AG04449 (cell line): ENCODE results near the gene OLA1.

Source experiments
- CTCF ChIA-PET: fragments of 350-600 bp; formaldehyde crosslinking; extraction: SDS; loops from one replicate; lab custom pipeline; 2021; ENCODE audit warnings: antibody characterized with exemption; lab: Yijun Ruan, JAX
- POLR2A ChIA-PET: fragments of 400-600, 350-600 bp; formaldehyde crosslinking; extraction: SDS; loops from one replicate; lab custom pipeline; 2020; ENCODE audit warnings: antibody characterized with exemption, inconsistent platforms; lab: Yijun Ruan, JAX
- DNase-seq: peaks from one replicate; pipeline ENCODE4 v3.0.0-alpha.2; 2010; ENCODE audit warnings: low read depth, low spot score
- H3K4me3 ChIP-seq: 2 replicates; pipeline ENCODE4 v1.5.1; 2011; ENCODE audit warnings: low read depth, mild to moderate bottlenecking, control low read depth, low read length
- CTCF ChIP-seq: IDR thresholded peaks from one replicate; pipeline ENCODE4 v1.5.1; 2011; ENCODE audit warnings: mild to moderate bottlenecking, moderate library complexity, low read length, control low read depth, inconsistent platforms; ENCODE audit not compliant: insufficient read depth; ENCODE audit errors: missing control alignments

The OLA1 gene

GRCh38 chr2:174094542-174094941 is 153.8 kb downstream of the OLA1 start:
- ChIA-PET CTCF (no interaction called here), POLR2A (no interaction called here)
- DNase-seq: no peak
- no peak overlapping the region for H3K4me3 ChIP-seq
- no peak for TF ChIP-seq CTCF

- ChIA-PET POLR2A (no interaction called here), CTCF (interaction anchor here (0.9 to 1.3 kb wide), 3 partner anchors 11 to 341 kb away, joined by 3 read pairs; no protein-coding TSS in a partner anchor)
These were observed 157.9 kb downstream of the OLA1 start for GRCh38 chr2:174090476-174090875.

GRCh38 chr2:174088706-174089460 is 159.4 kb downstream of the OLA1 start:
- DNase-seq: no peak
- ChIA-PET CTCF (interaction anchor here (0.7 to 1.9 kb wide), 4 partner anchors 10 to 253 kb away, joined by 3 to 8 read pairs (median 3); no protein-coding TSS in a partner anchor), POLR2A (no interaction called here)
- TF ChIP-seq CTCF: no peak
- H3K4me3 ChIP-seq: no peak overlapping the region

More at GRCh38 chr2:174090476-174090875, 157.9 kb downstream of the OLA1 start:
- H3K4me3 ChIP-seq: no peak overlapping the region
- no peak for TF ChIP-seq CTCF
- no peak for DNase-seq

GRCh38 chr2:174086708-174087107 is 161.6 kb downstream of the OLA1 start:
- TF ChIP-seq CTCF: no peak
- POLR2A ChIA-PET: no interaction called here
- H3K4me3 ChIP-seq: no peak overlapping the region
- CTCF ChIA-PET: no interaction called here
- DNase-seq: no peak

- TF ChIP-seq CTCF: no peak
- H3K4me3 ChIP-seq: no peak overlapping the region
- no peak for DNase-seq
- POLR2A ChIA-PET: no interaction called here
- CTCF ChIA-PET: no interaction called here
These were observed 162.6 kb downstream of the OLA1 start for GRCh38 chr2:174085781-174086180.

- no peak for TF ChIP-seq CTCF
- CTCF ChIA-PET: interaction anchor here (0.9 kb wide), 2 partner anchors 12 to 23 kb away, joined by 3 read pairs; no protein-coding TSS in a partner anchor
- no peak for DNase-seq
- POLR2A ChIA-PET: no interaction called here
- H3K4me3 ChIP-seq: no peak overlapping the region
These were observed 164.4 kb downstream of the OLA1 start for GRCh38 chr2:174083843-174084458.
